Neuronal stem cell (in vitro differentiated cells): ENCODE results near the gene TEX29.

ENCODE experiments used
- DNase-seq: peaks from one replicate; pipeline ENCODE4 v3.0.0-alpha.2; 2013; ENCODE audit warnings: low spot score
- H2AFZ ChIP-seq: one replicate; pipeline ENCODE4 v1.6.1; 2013; ENCODE audit warnings: mild to moderate bottlenecking, low read length, inconsistent platforms
- H2AK5ac ChIP-seq: 2 replicates; pipeline ENCODE4 v1.6.1; 2013; ENCODE audit warnings: low read depth, mild to moderate bottlenecking, inconsistent platforms, low read length, moderate library complexity, mixed read lengths
- H2BK120ac ChIP-seq: 2 replicates; pipeline ENCODE4 v1.6.1; 2013; ENCODE audit warnings: low read depth, mild to moderate bottlenecking, inconsistent platforms, low read length, moderate library complexity, mixed read lengths
- H2BK12ac ChIP-seq: one replicate; pipeline ENCODE4 v1.6.1; 2013; ENCODE audit warnings: low read length, inconsistent platforms
- H2BK15ac ChIP-seq: 2 replicates; pipeline ENCODE4 v1.6.1; 2013; ENCODE audit warnings: mild to moderate bottlenecking, low read length, inconsistent platforms, mixed read lengths
- H2BK5ac ChIP-seq: one replicate; pipeline ENCODE4 v1.6.1; 2013; ENCODE audit warnings: inconsistent platforms, mild to moderate bottlenecking, low read length, moderate library complexity
- H3K14ac ChIP-seq: one replicate; pipeline ENCODE4 v1.6.1; 2013; ENCODE audit warnings: low read length, inconsistent platforms
- H3K18ac ChIP-seq: 2 replicates; pipeline ENCODE4 v1.6.1; 2013; ENCODE audit warnings: low read length, inconsistent platforms
- H3K23ac ChIP-seq: 2 replicates; pipeline ENCODE4 v1.6.1; 2013; ENCODE audit warnings: low read depth, mild to moderate bottlenecking, mixed read lengths, low read length, inconsistent platforms; ENCODE audit not compliant: poor library complexity
- H3K27ac ChIP-seq: replicated peaks from 3 replicates; pipeline ENCODE4 v1.5.1; 2013; ENCODE audit warnings: low read length, inconsistent platforms
- H3K27me3 ChIP-seq, 3 experiments: 2 replicates each; pipeline ENCODE4 v1.6.1; 2013; ENCODE audit warnings: low read length in 3 of 3, mild to moderate bottlenecking in 2 of 3, inconsistent platforms in 1 of 3, low read depth in 1 of 3, mixed read lengths in 1 of 3, moderate library complexity in 1 of 3; ENCODE audit not compliant: control insufficient read depth in 3 of 3, insufficient read depth in 3 of 3
- H3K36me3 ChIP-seq, 2 donors: replicated peaks in 1 of 2; 2 replicates each; pipeline ENCODE4 v1.6.1; 2013; ENCODE audit warnings: low read length in 2 of 2; ENCODE audit not compliant: control insufficient read depth in 2 of 2, insufficient read depth in 2 of 2
- H3K4ac ChIP-seq: 2 replicates; pipeline ENCODE4 v1.6.1; 2013; ENCODE audit warnings: inconsistent platforms, mild to moderate bottlenecking, low read length, moderate library complexity
- H3K4me1 ChIP-seq, 2 donors: 1 replicate in 1 of 2; 2 replicates in 1 of 2; pipeline ENCODE4 v1.6.1; 2013; ENCODE audit warnings: low read length in 2 of 2, low read depth in 1 of 2; ENCODE audit not compliant: control insufficient read depth in 2 of 2, insufficient read depth in 1 of 2
- H3K4me2 ChIP-seq: one replicate; pipeline ENCODE4 v1.6.1; 2013; ENCODE audit warnings: mild to moderate bottlenecking, low read length, inconsistent platforms; ENCODE audit not compliant: insufficient read depth, poor library complexity, severe bottlenecking
- H3K4me3 ChIP-seq, 2 donors: 2 replicates each; pipeline ENCODE4 v1.5.1; 2013; ENCODE audit warnings: low read length in 2 of 2, mild to moderate bottlenecking in 2 of 2, inconsistent platforms in 1 of 2, moderate library complexity in 1 of 2
- H3K79me1 ChIP-seq: one replicate; pipeline ENCODE4 v1.6.1; 2013; ENCODE audit warnings: low read depth, mild to moderate bottlenecking, inconsistent platforms, low read length, moderate library complexity
- H3K9ac ChIP-seq: one replicate; pipeline ENCODE4 v1.6.1; 2013; ENCODE audit warnings: mild to moderate bottlenecking, low read depth, low read length, inconsistent platforms; ENCODE audit not compliant: poor library complexity
- H3K9me3 ChIP-seq, 2 donors: replicated peaks in 1 of 2; 2 replicates each; pipeline versions ENCODE3 to v1.6.1; 2013; ENCODE audit warnings: low read length in 2 of 2, mild to moderate bottlenecking in 2 of 2, inconsistent platforms in 1 of 2, low read depth in 1 of 2, mixed read lengths in 1 of 2, moderate library complexity in 1 of 2; ENCODE audit not compliant: control insufficient read depth in 2 of 2, insufficient read depth in 1 of 2
- H4K8ac ChIP-seq: one replicate; pipeline ENCODE4 v1.6.1; 2013; ENCODE audit warnings: low read depth, mild to moderate bottlenecking, inconsistent platforms, low read length, moderate library complexity
- H4K91ac ChIP-seq: one replicate; pipeline ENCODE4 v1.6.1; 2013; ENCODE audit warnings: low read length, low read depth, mild to moderate bottlenecking, inconsistent platforms; ENCODE audit not compliant: poor library complexity
- WGBS, 2 donors: extraction: QIAGEN DNeasy Blood & Tissue Kit; methylation state at CpG; one replicate each; pipeline ENCODE4 v1.1.7; 2013; ENCODE audit warnings: missing lambda C conversion rate in 2 of 2, mixed read lengths in 1 of 2; ENCODE audit not compliant: insufficient read length in 2 of 2, insufficient replicate concordance in 1 of 2; ENCODE audit errors: extremely low coverage in 2 of 2; 5-methylcytosine and 5-hydroxymethylcytosine counted together

The TEX29 gene

GRCh38 chr13:111361873-111362648, 41.6 kb downstream of the TEX29 start:
- WGBS, 2 donors = no CpG with 5 or more reads among the region's 11 CpGs
- peak overlapping the region; percentile 14 for H3K23ac ChIP-seq
- H3K4me3 ChIP-seq = no peak overlapping the region
- no peak overlapping the region for H2BK120ac ChIP-seq
- H3K36me3 ChIP-seq = peaks cover 0 to 2% of the 10 kb centered on the region in 2 donors
- no peak overlapping the region for H3K9ac ChIP-seq
- H3K27ac ChIP-seq = no peak overlapping the region
- H3K14ac ChIP-seq = peak overlapping the region; percentile 15
- H3K18ac ChIP-seq = peak overlapping the region; percentile 21
- H3K9me3 ChIP-seq = peaks cover 0 to 2% of the 10 kb centered on the region in 2 donors
- no peak overlapping the region for H2AK5ac ChIP-seq
- no peak overlapping the region for H4K91ac ChIP-seq
- no peak overlapping the region for H4K8ac ChIP-seq
- no peak overlapping the region for H2AFZ ChIP-seq
- H3K27me3 ChIP-seq = peaks cover 0 to 9% (median 0%) of the 10 kb centered on the region in 3 experiments
- no peak overlapping the region for H2BK15ac ChIP-seq
- peaks cover 0 to 3% of the 10 kb centered on the region in 2 donors for H3K4me1 ChIP-seq
- no peak for DNase-seq
- H3K4ac ChIP-seq = no peak overlapping the region
- no peak overlapping the region for H2BK5ac ChIP-seq
- H3K79me1 ChIP-seq = no peaks in the 10 kb centered on the region
- H2BK12ac ChIP-seq = no peak overlapping the region
- H3K4me2 ChIP-seq = no peak overlapping the region

- H3K36me3 ChIP-seq = no peaks in the 10 kb centered on the region
- no peak overlapping the region for H2AK5ac ChIP-seq
- H3K4me3 ChIP-seq = no peak overlapping the region
- no peak overlapping the region for H2BK120ac ChIP-seq
- no peaks in the 10 kb centered on the region for H3K4me1 ChIP-seq
- H3K4ac ChIP-seq = no peak overlapping the region
- H3K79me1 ChIP-seq = no peaks in the 10 kb centered on the region
- no peak overlapping the region for H4K8ac ChIP-seq
- H3K27ac ChIP-seq = no peak overlapping the region
- no peak overlapping the region for H4K91ac ChIP-seq
- peaks cover 0 to 9% (median 0%) of the 10 kb centered on the region in 3 experiments for H3K27me3 ChIP-seq
- H2AFZ ChIP-seq = no peak overlapping the region
- no peak overlapping the region for H3K18ac ChIP-seq
- no peak overlapping the region for H2BK12ac ChIP-seq
- no peak overlapping the region for H3K4me2 ChIP-seq
- no peak overlapping the region for H2BK5ac ChIP-seq
- no CpG with 5 or more reads among the region's 12 CpGs for WGBS, 2 donors
- H2BK15ac ChIP-seq = no peak overlapping the region
- no peak overlapping the region for H3K14ac ChIP-seq
- DNase-seq = no peak
- no peak overlapping the region for H3K9ac ChIP-seq
- no peak overlapping the region for H3K23ac ChIP-seq
- H3K9me3 ChIP-seq = no peaks in the 10 kb centered on the region
Measured at GRCh38 chr13:111363121-111363520, 42.7 kb downstream of the TEX29 start.

- H2BK12ac ChIP-seq = no peak overlapping the region
- H3K14ac ChIP-seq = no peak overlapping the region
- no peak for DNase-seq
- H3K79me1 ChIP-seq = no peaks in the 10 kb centered on the region
- H3K4me2 ChIP-seq = no peak overlapping the region
- H3K36me3 ChIP-seq = no peaks in the 10 kb centered on the region
- no peak overlapping the region for H3K27ac ChIP-seq
- no peak overlapping the region for H4K8ac ChIP-seq
- H3K27me3 ChIP-seq = peaks cover 0 to 9% (median 0%) of the 10 kb centered on the region in 3 experiments
- no peak overlapping the region for H3K4ac ChIP-seq
- H3K23ac ChIP-seq = no peak overlapping the region
- no peaks in the 10 kb centered on the region for H3K4me1 ChIP-seq
- H3K9ac ChIP-seq = no peak overlapping the region
- no peak overlapping the region for H2BK120ac ChIP-seq
- H4K91ac ChIP-seq = no peak overlapping the region
- no peak overlapping the region for H2AK5ac ChIP-seq
- no peak overlapping the region for H2BK15ac ChIP-seq
- H3K4me3 ChIP-seq = no peak overlapping the region
- no peak overlapping the region for H2BK5ac ChIP-seq
- H3K9me3 ChIP-seq = no peaks in the 10 kb centered on the region
- no CpG with 5 or more reads among the region's 7 CpGs for WGBS, 2 donors
- H2AFZ ChIP-seq = no peak overlapping the region
- peak overlapping the region; percentile 82 for H3K18ac ChIP-seq
Measured at GRCh38 chr13:111363591-111363990, 43.1 kb downstream of the TEX29 start.

- peaks cover 0 to 9% (median 0%) of the 10 kb centered on the region in 3 experiments for H3K27me3 ChIP-seq
- no peak overlapping the region for H4K91ac ChIP-seq
- no peak overlapping the region for H2AK5ac ChIP-seq
- no peak overlapping the region for H3K4me3 ChIP-seq
- H3K14ac ChIP-seq = no peak overlapping the region
- H3K18ac ChIP-seq = peak overlapping the region; percentile 45
- H2BK5ac ChIP-seq = no peak overlapping the region
- H2BK15ac ChIP-seq = peak overlapping the region; percentile 77
- no peak overlapping the region for H4K8ac ChIP-seq
- no peaks in the 10 kb centered on the region for H3K9me3 ChIP-seq
- no peak overlapping the region for H3K4me2 ChIP-seq
- WGBS, 2 donors = no CpG with 5 or more reads among the region's 17 CpGs
- no peak overlapping the region for H3K23ac ChIP-seq
- no peak for DNase-seq
- H2BK12ac ChIP-seq = no peak overlapping the region
- no peak overlapping the region for H3K9ac ChIP-seq
- no peaks in the 10 kb centered on the region for H3K36me3 ChIP-seq
- no peak overlapping the region for H3K4ac ChIP-seq
- no peak overlapping the region for H2AFZ ChIP-seq
- H3K27ac ChIP-seq = no peak overlapping the region
- no peaks in the 10 kb centered on the region for H3K4me1 ChIP-seq
- no peaks in the 10 kb centered on the region for H3K79me1 ChIP-seq
- no peak overlapping the region for H2BK120ac ChIP-seq
Measured at GRCh38 chr13:111365149-111366005, 44.9 kb downstream of the TEX29 start.
